D721Med (cell line): ENCODE data around the gene FRS3.

Experiments used
- DNase-seq: peaks from one replicate; pipeline ENCODE4 v3.0.0; 2011; ENCODE audit warnings: low spot score; ENCODE audit not compliant: insufficient read length
- FAIRE-seq: peaks from 2 replicates; lab custom pipeline; 2011; peaks lifted over from hg19 to GRCh38; lab: Jason Lieb, UNC
- CTCF ChIP-seq: IDR thresholded peaks from 2 replicates; pipeline ENCODE4 v1.5.1; 2012; ENCODE audit warnings: mild to moderate bottlenecking, control low read depth; ENCODE audit not compliant: insufficient read depth; ENCODE audit errors: missing control alignments

FRS3 gene

GRCh38 chr6:41740366-41741162, 39.1 kb downstream of the FRS3 start:
- no peak for FAIRE-seq
- no peak for TF ChIP-seq CTCF

GRCh38 chr6:41739041-41739440, 40.7 kb downstream of the FRS3 start:
- no peak for FAIRE-seq
- no peak for DNase-seq
- no peak for TF ChIP-seq CTCF

More at GRCh38 chr6:41740366-41741162, 39.1 kb downstream of the FRS3 start:
- DNase-seq, result no peak

- DNase-seq, result no peak
- TF ChIP-seq CTCF, result no peak
- FAIRE-seq, result no peak
Measured at GRCh38 chr6:41737591-41738130, 42.0 kb downstream of the FRS3 start.

GRCh38 chr6:41736800-41737555, 42.7 kb downstream of the FRS3 start:
- DNase-seq (no peak), FAIRE-seq (no peak)
- no peak for TF ChIP-seq CTCF

GRCh38 chr6:41736186-41736733, 43.4 kb downstream of the FRS3 start:
- TF ChIP-seq CTCF, result no peak
- no peak for FAIRE-seq
- no peak for DNase-seq

GRCh38 chr6:41735427-41736185, 44.1 kb downstream of the FRS3 start, which contains the start of gene TFEB:
Gene TFEB, minus strand, starts transcription at chr6:41735608. Its CDS starts 44,395 bp downstream, at chr6:41691213.
- TF ChIP-seq CTCF, result peak; percentile 82
- FAIRE-seq (no peak), DNase-seq (peak; percentile 85)
